NCI-H2029 treated with DMSO at 0.1 percent for 48 hours (cell line): ENCODE data around the gene RGS6.

Experiments used
- DNase-seq: peaks from one replicate; lab custom pipeline; 2025; lab: John Stamatoyannopoulos, UW

The RGS6 gene

DNA sequence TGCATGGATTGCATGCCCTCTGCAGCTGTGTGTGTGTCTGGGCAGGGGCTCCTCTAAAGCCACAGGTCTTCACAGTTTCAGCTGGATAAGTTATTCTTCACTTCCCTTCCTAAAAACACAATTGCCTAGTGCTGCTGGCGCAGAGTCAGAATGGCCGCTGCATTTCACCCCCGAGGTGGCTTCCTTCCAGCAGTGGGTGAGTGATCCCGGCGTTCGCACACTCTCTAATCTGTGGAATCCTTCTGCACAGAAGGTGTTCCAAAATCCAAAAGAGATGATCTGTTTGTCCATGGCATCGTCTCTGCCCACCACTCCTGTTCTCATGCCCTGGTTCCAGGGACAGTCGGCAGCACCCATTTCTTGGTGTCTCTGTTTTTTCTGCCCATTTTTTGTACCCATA is 620.9 kb downstream of the RGS6 start:
- no peak for DNase-seq

DNA sequence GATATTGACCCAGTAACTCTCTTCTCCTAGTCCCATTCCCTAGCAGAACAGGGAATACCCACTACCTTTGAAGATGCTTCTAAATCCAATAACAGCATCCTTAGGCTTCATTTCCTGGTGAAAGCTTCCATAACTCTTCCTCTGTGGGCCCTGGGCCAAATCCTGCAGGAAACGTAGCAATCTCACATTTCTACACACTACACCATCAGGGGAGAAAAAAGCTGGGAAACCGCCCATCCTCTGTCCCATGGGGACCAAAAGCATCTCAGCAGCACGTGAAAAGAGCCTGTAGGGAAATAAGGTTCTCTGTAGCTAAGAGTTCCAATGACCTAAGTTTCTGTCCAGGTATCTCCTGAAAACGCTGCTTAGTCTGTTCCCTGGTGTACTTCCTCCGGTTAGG is 621.4 kb downstream of the RGS6 start:
- no peak for DNase-seq

DNA sequence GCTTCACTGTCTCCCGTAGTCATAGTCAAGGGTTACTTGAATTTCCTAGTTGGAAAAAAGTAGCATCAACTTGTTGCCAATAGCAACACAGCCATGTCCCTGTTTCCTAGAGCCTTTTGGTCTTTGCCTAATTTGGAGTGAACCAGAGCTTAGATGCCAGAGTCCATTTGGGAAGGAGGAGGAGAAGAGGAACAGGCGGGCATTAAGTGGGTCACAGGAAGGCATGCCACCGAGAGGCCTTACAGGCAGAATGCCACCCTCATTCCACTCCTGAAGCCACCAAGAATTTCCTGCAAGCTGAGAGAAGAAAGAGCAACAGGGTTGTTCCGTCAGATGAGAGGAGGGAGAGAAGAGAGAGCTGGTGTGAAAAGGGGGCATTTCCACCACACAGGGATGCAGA is 622.2 kb downstream of the RGS6 start:
- no peak for DNase-seq

DNA sequence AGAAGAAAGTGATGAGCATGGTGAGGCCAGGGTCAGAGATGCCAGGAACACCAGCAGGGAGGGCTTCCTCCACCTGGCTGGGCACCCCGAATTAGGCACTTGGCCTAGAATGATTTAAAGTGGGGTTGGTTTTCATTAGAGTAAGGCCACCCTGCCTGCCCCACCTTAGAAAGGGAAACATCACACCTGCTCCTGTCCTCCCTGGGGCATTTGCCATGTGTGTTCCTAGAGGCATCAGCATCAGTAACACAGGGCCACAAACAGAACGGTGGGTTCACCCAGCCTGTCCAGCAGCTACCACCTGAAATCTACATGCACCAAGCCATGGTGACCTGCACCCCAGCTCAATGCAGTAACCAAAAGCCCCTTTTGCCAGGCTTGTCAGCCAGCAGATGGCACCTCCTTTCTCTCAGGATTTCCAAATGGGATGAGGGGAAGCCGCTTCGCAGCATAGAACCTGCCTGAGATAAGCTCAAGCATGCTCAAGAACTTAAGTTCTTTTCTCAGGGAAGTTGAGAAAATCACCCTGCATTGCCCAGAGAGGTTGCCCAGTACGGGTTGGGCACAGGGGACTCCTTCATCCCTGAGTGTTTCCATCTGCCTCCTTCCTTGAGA is 622.9 kb downstream of the RGS6 start:
- no peak for DNase-seq

GRCh38 chr14:72555609-72556000 is 623.4 kb downstream of the RGS6 start:
- no peak for DNase-seq

DNA sequence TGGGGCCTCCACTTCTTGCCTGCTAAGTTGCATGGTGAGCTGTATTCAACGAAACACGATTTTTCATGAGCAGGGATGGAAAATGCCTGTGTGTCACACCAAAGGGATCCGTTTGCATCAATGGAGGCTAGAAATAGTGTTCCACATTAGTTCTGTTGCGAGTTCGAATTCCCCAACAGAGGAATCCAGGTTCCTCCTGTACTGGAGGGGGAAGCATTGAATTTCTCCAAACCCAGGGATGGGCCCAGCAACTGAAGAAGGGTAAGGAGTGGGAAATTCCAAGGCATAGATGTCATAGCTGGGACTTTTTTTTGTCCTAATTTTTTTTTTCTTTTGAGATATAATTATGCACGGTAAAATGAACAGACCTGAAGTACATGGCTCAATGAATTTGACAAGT is 625.4 kb downstream of the RGS6 start:
- DNase-seq: no peak

DNA sequence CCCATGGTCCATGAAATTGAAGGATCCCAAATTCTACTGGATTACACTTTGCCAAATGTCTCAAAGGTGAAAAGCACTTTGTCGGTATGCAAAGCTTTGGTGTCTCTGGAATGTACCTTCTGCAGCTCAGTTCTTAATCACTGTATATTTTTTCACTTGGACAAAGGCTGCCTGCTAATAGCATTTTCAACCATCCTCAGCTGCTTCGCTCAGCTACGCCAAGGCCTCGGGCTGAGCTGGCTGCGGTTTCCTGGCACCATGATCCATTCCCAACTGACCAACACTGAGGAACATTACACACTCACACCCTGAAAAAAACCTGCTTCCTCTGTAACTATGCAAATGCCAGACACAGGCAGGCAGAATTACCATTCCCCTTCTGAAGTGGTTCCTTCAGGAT is 626.5 kb downstream of the RGS6 start:
- no peak for DNase-seq

- DNase-seq: no peak
Measured at GRCh38 chr14:72559202-72559601, 627.0 kb downstream of the RGS6 start.

- no peak for DNase-seq
Measured at GRCh38 chr14:72559669-72560255, 627.5 kb downstream of the RGS6 start.

GRCh38 chr14:72560331-72560730 is 628.1 kb downstream of the RGS6 start:
- DNase-seq: no peak

- no peak for DNase-seq
Measured at GRCh38 chr14:72560889-72561493, 628.8 kb downstream of the RGS6 start.

DNA sequence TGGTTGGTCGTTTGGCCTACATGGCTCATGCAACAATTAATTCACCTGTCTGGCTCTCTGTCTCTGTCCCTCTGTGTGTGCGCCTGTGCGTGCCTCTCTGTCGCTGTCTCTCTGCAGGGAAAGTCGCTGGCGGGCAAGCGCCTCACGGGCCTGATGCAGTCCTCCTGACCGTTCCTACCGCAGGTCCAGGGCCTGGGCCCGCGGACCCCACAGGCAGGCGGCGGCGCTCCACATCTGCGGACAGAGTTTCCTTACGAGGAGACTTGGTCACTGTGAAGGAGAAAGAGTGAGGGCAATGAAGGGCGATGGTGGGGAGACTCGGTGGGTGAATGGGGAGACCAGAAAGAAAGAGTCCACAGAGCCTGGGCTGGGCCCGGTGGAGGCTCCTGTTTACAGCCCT is 630.1 kb downstream of the RGS6 start:
- no peak for DNase-seq

DNA sequence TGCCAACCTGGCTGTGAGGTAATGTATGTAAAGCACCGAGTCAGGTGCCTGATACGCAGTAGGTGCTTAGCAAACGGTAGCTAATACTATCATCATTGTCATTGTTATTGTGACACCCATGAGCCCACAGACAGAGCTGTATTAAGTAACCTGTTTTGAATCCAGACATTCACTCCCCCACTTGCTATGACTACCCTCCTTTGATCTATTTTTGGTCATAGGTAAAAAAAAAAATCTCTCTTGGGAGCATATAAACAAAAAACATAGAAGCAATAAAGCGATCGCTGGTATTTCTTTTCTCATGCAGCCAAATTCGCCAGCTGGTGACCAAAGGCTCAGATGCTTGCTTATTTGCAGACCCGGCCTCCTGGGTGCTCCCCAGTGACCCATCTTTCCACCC is 631.4 kb downstream of the RGS6 start:
- DNase-seq: no peak

DNA sequence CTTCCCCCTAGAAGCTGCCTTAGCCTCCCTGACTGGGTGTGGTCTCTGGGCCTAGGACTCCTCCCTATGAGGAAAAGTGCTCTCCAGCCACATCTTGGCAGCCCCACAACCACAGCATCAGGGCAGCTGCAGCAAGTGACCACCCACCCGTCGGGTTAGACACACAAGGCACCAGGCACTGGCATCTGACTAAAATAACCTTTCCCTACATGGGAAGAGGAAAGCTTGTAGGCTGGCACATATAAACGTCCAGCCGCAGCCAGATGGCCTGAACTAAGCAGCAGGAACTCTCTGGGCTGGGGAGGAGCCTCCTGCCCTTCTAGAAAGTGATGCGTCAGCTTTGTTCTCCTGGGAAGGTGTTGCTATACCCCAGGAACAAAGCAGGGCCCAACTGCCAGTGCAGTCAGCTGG is 632.9 kb downstream of the RGS6 start:
- no peak for DNase-seq

DNA sequence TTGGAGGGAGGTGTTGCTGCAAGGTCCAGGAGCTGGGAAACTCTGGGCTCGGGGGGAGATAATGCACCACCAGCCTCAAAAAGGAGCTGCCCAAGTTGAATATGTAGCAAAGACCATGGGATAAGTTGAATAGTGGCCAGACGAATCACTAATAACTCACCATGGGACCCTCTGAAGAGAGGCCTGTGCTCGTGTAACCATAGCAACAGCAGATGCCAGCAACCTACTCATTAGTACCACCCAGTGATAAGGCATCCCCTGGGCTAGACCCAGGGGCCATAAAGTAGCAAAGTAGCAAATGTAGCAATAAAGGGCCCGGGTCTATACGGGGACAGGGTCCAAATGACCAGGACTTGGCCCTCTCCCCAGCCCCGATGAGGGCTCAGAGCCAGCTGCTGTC is 633.7 kb downstream of the RGS6 start:
- DNase-seq: no peak

GRCh38 chr14:72567226-72567625 is 635.0 kb downstream of the RGS6 start:
- DNase-seq: no peak

- DNase-seq: no peak
Measured at GRCh38 chr14:72568296-72568992, 636.2 kb downstream of the RGS6 start.

GRCh38 chr14:72573725-72574417 is 641.6 kb downstream of the RGS6 start:
- DNase-seq: no peak

DNA sequence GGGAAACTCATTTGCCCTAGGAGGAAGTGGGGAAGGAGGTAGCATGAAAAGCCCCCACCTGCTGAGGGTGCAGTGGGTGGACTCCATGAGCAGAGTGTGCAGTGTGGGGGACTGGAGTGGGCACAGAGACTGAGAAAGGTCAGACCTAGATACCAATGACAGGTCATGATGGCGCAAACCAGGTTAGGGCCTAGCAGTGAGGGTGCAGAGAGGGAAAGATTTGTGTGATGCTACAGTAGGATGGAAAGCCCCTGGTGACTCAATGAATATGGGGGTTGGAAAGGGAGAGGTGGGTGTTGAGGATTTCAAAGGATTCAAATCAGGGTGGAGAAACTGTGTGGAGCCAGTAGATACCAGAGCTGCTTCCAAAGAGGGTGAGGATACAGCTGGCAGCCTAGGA is 642.5 kb downstream of the RGS6 start:
- DNase-seq: no peak

GRCh38 chr14:72576258-72576657 is 644.0 kb downstream of the RGS6 start:
- DNase-seq: no peak

DNA sequence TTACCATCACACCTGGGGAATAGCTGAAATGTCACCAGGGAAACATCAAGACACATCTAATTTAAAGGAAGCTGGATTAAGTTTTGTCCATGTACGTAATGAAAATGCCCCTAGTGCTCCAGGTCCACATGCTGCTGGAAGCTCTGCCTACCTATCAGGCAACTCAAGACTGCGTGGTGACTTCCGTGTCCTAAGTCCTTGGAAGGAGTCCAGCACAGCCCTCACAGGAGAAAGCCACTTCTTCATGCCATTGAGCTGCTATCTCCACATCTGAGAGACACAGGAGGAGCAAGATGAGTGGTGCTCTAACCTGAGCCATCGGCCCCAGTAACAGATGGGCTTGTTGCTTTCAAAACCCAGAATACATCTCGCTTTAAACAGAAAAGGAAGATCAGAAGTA is 645.3 kb downstream of the RGS6 start:
- no peak for DNase-seq

DNA sequence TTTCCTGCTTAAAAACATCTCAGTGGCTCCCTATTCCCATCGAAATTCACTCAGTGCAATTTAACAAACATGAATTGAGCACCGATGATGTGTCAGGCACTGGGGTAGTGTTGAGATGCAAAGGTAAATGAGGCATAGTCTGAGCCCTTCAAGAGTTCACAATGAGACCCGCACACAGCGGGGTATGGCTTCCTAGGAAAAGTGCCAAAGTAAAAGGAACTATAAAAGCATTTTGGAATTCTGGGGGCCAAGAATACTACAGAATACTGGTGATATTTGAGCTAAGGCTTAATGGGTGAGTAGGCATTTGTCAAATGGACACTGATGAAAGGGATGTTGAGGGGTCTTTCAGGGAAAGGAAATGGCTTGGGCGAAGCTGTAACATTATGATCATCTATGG is 646.3 kb downstream of the RGS6 start:
- no peak for DNase-seq

GRCh38 chr14:72582582-72582981 is 650.4 kb downstream of the RGS6 start:
- no peak for DNase-seq
